Neural crest cell (in vitro differentiated cells): Measurements from ENCODE around the gene UBLCP1. TPM values are rescaled to one million over a fixed set of nuclear protein-coding genes. Genes with fewer than 3 reads are reported as not detected.

Experiments
- DNase-seq: peaks from one replicate; pipeline ENCODE4 v3.0.0; 2021; ENCODE audit warnings: low read depth, mixed read lengths, low spot score
- H3K27ac Mint-ChIP-seq: one replicate; pipeline ENCODE4 v1.8.0; 2021; ENCODE audit warnings: mild to moderate bottlenecking, mixed read lengths; ENCODE audit not compliant: unreplicated experiment
- H3K27me3 Mint-ChIP-seq: 2 replicates; pipeline ENCODE4 v1.8.0; 2021; ENCODE audit warnings: low read depth, mild to moderate bottlenecking, mixed read lengths
- H3K36me3 Mint-ChIP-seq: 2 replicates; pipeline ENCODE4 v1.8.0; 2021; ENCODE audit warnings: low read depth, mild to moderate bottlenecking, mixed read lengths
- H3K4me1 Mint-ChIP-seq: 2 replicates; pipeline ENCODE4 v1.8.0; 2021; ENCODE audit warnings: mixed read lengths
- H3K4me3 Mint-ChIP-seq: one replicate; pipeline ENCODE4 v1.8.0; 2021; ENCODE audit warnings: mild to moderate bottlenecking, mixed read lengths
- H3K9me3 Mint-ChIP-seq: 2 replicates; pipeline ENCODE4 v1.8.0; 2021; ENCODE audit warnings: mixed read lengths
- total RNA-seq: library from RNA; stranded (reverse); gene quantifications from 2 replicates; pipeline ENCODE4 v1.2.1, GENCODE V29; 2021
- TF ChIP-seq, protein P1 (sequence below): fragments of 200-600 bp; sonication (generic); conservative IDR thresholded peaks from 2 replicates; pipeline ENCODE4 v1.5.0; 2021; ENCODE audit warnings: antibody characterized with exemption, mild to moderate bottlenecking

UBLCP1 gene
- total RNA-seq, 1 donor from 2014 or later, result 36.9 TPM

DNA sequence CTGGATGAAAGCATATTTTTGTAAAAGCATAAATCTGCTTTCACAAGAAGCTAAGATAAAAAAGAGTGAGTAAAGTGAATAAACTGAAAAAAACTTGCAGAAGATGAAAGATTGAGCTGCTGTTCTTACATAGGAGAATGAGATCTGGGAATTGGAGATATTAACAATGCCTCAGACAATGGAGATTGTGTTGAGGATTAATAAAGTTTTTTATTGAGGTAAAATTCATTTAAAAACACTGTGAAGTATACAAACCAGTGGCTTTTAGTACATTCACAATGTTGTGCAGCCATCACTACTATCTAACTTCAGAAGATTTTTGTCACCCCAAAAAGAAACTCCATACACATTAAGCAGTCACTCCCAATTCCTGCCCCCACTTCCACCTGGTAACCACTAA lies 19.7 kb upstream of the UBLCP1 start:
- TF ChIP-seq, protein P1, sequence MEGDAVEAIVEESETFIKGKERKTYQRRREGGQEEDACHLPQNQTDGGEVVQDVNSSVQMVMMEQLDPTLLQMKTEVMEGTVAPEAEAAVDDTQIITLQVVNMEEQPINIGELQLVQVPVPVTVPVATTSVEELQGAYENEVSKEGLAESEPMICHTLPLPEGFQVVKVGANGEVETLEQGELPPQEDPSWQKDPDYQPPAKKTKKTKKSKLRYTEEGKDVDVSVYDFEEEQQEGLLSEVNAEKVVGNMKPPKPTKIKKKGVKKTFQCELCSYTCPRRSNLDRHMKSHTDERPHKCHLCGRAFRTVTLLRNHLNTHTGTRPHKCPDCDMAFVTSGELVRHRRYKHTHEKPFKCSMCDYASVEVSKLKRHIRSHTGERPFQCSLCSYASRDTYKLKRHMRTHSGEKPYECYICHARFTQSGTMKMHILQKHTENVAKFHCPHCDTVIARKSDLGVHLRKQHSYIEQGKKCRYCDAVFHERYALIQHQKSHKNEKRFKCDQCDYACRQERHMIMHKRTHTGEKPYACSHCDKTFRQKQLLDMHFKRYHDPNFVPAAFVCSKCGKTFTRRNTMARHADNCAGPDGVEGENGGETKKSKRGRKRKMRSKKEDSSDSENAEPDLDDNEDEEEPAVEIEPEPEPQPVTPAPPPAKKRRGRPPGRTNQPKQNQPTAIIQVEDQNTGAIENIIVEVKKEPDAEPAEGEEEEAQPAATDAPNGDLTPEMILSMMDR, result no peak
- peaks cover 77% of the 10 kb centered on the region for H3K27me3 Mint-ChIP-seq
- H3K9me3 Mint-ChIP-seq, result no peaks in the 10 kb centered on the region
- no peaks in the 10 kb centered on the region for H3K4me1 Mint-ChIP-seq
- no peaks in the 10 kb centered on the region for H3K36me3 Mint-ChIP-seq
- H3K4me3 Mint-ChIP-seq, result no peak overlapping the region
- no peak for DNase-seq
- no peak overlapping the region for H3K27ac Mint-ChIP-seq

DNA sequence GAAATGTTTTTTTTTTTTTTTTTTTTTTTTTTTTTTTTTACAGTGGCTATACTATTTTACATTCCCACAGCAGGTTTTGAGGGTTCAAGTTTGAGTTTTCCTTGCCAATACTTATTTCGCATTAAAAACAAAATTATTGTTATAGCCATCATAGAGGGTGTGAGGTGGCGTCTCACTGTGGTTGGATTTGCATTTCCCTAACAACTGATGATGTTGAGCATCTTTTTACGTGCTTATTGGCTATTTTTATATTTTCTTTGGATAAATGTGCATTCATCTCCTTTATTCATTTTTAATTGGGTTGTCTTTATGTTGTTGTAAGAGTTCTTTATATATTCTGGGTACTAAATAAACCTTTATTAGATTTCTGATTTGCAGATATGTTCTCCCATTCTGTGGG lies 18.9 kb upstream of the UBLCP1 start:
- H3K36me3 Mint-ChIP-seq, result no peaks in the 10 kb centered on the region
- H3K4me3 Mint-ChIP-seq, result no peak overlapping the region
- peaks cover 77% of the 10 kb centered on the region for H3K27me3 Mint-ChIP-seq
- no peak for DNase-seq
- TF ChIP-seq, protein P1, result no peak
- no peak overlapping the region for H3K27ac Mint-ChIP-seq
- H3K9me3 Mint-ChIP-seq, result no peaks in the 10 kb centered on the region
- H3K4me1 Mint-ChIP-seq, result no peaks in the 10 kb centered on the region

DNA sequence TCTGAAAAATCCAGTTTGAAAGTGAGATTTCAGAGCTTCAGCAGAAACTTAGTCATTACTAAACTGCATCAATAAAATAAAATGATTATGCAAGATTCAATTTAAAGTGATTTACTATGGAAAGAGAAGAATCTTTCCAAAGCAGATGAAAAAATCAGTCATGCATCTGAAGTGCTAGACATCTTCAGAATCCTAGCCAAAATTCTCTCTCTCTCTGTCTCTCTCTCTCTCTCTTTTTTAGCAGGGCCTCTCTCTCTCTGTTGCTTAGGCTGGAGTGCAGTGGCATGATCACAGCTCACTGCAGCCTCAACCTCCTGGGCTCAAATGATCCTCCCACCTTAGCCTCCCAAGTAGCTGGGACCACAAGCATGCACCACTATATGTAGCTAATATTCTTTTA lies 18.2 kb upstream of the UBLCP1 start:
- Mint-ChIP-seq H3K4me3 (no peak overlapping the region), H3K27ac (no peak overlapping the region), H3K4me1 (no peaks in the 10 kb centered on the region), H3K9me3 (no peaks in the 10 kb centered on the region), H3K27me3 (peaks cover 79% of the 10 kb centered on the region), H3K36me3 (no peaks in the 10 kb centered on the region)
- DNase-seq, result no peak
- TF ChIP-seq, protein P1, result no peak

DNA sequence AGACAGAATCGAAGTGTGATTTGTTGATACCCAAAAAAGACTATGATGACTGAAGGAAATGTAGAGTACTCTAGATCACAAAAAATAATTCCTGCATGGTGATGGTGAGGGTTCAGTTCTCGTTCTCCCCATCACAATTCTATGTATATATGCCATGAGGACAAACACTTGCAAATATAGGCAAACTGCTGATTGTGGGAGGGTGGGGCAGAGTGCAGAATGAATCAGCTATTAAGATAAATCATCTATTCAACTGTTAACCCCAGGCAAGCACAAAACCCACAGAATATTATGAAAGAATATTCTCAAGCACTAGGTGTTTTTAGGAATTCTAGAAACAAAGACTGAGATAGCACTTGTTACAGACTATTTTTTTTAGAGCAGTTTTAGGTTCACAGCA lies 13.9 kb upstream of the UBLCP1 start:
- TF ChIP-seq, protein P1, result no peak
- Mint-ChIP-seq H3K27ac (no peak overlapping the region), H3K4me1 (no peaks in the 10 kb centered on the region), H3K36me3 (no peaks in the 10 kb centered on the region), H3K9me3 (no peaks in the 10 kb centered on the region), H3K4me3 (no peak overlapping the region), H3K27me3 (peaks cover 58% of the 10 kb centered on the region)
- no peak for DNase-seq

DNA sequence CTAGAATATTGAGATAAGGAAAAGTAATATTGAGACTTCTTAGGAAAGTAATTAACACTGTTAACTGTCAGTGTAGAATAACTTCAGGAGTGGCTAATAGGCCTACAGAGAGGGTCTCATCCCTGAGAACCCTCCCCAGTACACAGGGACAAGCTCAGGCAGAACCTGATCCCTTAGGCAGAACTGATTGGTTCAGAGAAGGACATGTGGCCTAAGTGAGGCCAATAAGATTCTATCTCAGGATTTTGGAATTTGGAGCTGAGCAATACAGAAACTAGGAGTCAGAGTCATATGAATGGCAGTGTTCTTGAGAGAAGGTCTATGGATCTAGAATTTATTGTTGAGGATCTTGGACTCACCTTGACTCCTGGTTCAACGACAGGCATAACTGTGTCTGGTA lies 10.9 kb upstream of the UBLCP1 start:
- TF ChIP-seq, protein P1, result no peak
- H3K4me1 Mint-ChIP-seq, result no peaks in the 10 kb centered on the region
- H3K27me3 Mint-ChIP-seq, result peaks cover 65% of the 10 kb centered on the region
- no peaks in the 10 kb centered on the region for H3K9me3 Mint-ChIP-seq
- H3K36me3 Mint-ChIP-seq, result no peaks in the 10 kb centered on the region
- no peak overlapping the region for H3K27ac Mint-ChIP-seq
- no peak for DNase-seq
- H3K4me3 Mint-ChIP-seq, result no peak overlapping the region

DNA sequence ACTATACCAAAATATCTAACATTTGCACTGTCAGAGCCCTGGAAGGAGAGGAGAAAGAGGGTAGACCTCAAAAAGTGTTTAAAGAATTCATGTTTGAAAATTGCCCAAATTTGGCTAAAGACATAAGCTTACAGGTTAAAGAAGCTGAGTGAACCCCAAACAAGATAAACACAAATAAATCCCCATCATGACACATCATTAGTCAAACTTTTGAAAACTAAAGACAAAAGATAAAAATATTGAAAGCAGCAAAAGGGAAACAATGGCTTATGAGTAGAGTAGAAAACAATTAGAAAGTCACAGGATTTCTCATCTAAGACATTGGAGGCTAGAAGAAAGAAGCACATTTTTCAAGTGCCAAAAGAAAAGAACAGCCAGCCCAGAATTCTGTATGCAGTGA lies 6.1 kb upstream of the UBLCP1 start:
- Mint-ChIP-seq H3K36me3 (peaks cover 4% of the 10 kb centered on the region), H3K27ac (no peak overlapping the region), H3K9me3 (peaks cover 5% of the 10 kb centered on the region), H3K4me1 (peaks cover 1% of the 10 kb centered on the region), H3K27me3 (peaks cover 73% of the 10 kb centered on the region), H3K4me3 (no peak overlapping the region)
- TF ChIP-seq, protein P1, result no peak
- DNase-seq, result no peak
